Measurements from ENCODE around the gene LCN2. TPM values are rescaled to one million over a fixed set of nuclear protein-coding genes. Genes with fewer than 3 reads are reported as not detected.
"Not testable (repeated sequence)": the region's sequence is repeated elsewhere in the genome, so short reads cannot be mapped to it uniquely, and the experiment has no call there.

LCN2 gene
- total RNA-seq, 1 experiment from 2014 or later = not detected

GRCh38 chr9:128127990-128128835 lies 21.0 kb upstream of the LCN2 start:
- DNase-seq (ENCODE audit: low read depth) = peak; percentile 90

- DNase-seq (ENCODE audit: low read depth) = no peak
Measured at GRCh38 chr9:128128836-128129590, 20.2 kb upstream of the LCN2 start.

GRCh38 chr9:128129976-128130590 lies 19.2 kb upstream of the LCN2 start:
- DNase-seq (ENCODE audit: low read depth) = not testable (repeated sequence)

- not testable (repeated sequence) for DNase-seq (ENCODE audit: low read depth)
Measured at GRCh38 chr9:128130651-128131050, 18.6 kb upstream of the LCN2 start.

DNA sequence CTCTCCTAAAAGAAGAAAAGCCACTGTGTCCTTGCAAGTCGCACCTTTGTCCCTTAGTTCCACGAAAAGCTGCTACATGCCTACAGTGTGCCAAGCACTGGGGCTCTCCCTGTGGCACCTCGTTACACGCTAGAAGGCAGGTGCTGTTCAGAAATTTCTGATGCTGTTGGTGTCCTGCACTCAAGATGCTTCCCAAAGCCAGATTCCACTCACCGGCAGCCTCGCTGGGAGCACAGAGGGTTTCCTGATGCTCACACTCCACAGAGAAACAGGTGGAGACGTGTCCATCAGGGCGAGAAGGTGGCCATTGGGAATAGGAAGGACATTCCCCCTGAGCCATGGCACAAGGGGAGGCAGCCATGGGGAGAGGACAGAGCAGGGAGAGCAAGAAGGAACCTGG lies 17.9 kb upstream of the LCN2 start:
- DNase-seq (ENCODE audit: low read depth) = not testable (repeated sequence)

DNA sequence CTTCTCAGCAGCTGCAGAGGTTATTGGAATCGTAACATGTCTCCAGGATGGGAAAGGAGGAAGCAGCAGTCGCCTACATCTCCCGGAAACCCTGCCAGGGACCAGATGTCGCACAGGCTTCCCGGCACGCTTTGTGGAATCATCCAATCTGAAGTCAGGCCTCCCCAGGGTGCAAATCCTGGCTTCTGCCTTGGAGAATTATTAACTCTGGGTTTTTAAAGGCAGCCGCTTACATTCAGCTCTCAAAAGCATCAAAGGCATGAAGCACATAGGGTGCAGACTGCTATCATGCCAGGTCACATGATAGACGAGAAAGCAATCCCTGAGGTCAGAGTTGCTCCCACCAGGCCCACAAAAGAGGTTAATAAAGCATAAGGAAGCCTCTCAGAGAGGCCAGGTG lies 17.1 kb upstream of the LCN2 start:
- not testable (repeated sequence) for DNase-seq (ENCODE audit: low read depth)

GRCh38 chr9:128135561-128135960 lies 13.7 kb upstream of the LCN2 start:
- not testable (repeated sequence) for DNase-seq (ENCODE audit: low read depth)

GRCh38 chr9:128136816-128137793 lies 12.1 kb upstream of the LCN2 start:
- DNase-seq (ENCODE audit: low read depth) = peak; percentile 92

- DNase-seq (ENCODE audit: low read depth) = no peak
Measured at GRCh38 chr9:128138001-128138400, 11.3 kb upstream of the LCN2 start.

DNA sequence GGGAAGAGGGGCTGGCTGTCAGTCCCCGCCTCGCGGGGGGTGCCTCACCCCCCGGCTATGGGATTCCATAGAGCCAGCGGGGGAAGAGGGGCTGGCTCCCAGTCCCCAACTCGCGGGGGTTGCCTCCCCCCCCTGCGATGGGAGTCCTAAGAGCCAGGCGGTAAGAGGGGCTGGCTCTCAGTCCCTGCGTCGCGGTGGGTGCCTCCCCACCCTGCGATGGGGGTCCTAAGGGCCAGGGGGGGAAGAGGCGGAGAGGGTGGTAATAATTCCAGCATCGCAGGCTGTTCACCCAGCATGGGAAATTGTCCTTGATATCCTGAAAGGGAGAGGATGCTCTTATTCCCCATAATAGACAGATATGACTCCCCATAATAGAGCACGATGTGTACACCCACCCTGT lies 9.6 kb upstream of the LCN2 start:
- no peak for DNase-seq (ENCODE audit: low read depth)

DNA sequence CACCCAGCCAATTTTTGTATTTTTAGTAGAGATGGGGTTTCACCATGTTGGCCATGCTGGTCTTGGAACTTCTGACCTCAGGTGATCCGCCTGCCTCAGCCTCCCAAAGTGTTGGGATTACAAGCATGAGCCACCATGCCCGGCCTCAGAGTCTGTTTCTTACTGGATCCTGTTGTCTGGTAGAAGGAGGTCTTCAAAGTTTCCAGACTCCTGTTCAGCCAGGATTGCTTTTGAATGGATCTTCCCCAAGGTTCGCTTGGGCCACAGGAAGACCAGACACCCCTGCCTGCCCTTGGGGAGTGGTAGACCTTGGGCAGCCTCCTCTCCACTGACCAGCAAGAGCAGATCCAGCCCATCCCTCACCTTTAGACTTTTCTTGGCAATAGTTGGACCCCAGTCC lies 7.6 kb upstream of the LCN2 start:
- DNase-seq (ENCODE audit: low read depth) = no peak

- DNase-seq (ENCODE audit: low read depth) = no peak
Measured at GRCh38 chr9:128142061-128142460, 7.2 kb upstream of the LCN2 start.

DNA sequence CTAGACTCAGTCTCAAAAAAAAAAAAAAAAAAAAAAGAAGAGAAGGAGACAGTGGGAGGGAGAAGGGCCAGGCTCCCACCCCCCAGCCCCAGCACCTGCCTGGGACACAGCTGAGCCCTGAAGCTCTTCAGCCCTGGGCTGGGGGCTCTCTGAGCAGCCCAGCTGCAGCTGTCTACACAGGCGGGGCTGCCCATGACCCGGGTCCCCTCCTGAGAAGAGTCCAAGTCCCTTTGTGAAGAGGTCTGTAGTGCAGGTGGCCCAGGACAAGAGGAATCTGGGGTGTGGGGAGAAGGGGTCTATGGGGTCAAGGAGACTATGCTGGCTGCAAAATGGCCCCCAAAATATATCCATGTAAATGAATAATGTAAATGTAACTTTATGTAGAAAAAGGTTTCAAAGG lies 6.7 kb upstream of the LCN2 start:
- no peak for DNase-seq (ENCODE audit: low read depth)

GRCh38 chr9:128143525-128144238 lies 5.6 kb upstream of the LCN2 start:
- no peak for DNase-seq (ENCODE audit: low read depth)

GRCh38 chr9:128144239-128145181 lies 4.7 kb upstream of the LCN2 start:
- no peak for DNase-seq (ENCODE audit: low read depth)

GRCh38 chr9:128145536-128145935 lies 3.7 kb upstream of the LCN2 start:
- DNase-seq (ENCODE audit: low read depth) = no peak

DNA sequence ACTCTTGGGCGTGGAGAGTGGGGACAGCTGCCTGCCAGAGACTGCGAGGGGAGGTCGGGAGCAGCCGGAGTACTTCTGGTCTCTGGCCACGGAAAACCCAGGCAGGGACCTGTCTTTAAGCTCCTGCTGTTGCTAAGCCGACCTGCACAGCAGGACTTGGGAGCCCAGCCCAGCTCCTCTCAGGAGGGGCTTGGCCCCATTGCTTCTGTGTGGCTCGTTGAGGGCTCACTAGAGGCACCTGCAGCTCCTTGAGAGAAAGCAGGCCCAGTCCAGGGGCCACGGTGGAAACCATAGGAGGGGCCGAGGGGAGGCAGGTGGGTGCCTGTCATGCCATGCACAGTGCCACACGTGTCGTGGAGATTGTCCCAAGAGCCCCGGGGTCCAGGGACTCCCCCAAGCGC lies 3.3 kb upstream of the LCN2 start:
- DNase-seq (ENCODE audit: low read depth) = no peak

DNA sequence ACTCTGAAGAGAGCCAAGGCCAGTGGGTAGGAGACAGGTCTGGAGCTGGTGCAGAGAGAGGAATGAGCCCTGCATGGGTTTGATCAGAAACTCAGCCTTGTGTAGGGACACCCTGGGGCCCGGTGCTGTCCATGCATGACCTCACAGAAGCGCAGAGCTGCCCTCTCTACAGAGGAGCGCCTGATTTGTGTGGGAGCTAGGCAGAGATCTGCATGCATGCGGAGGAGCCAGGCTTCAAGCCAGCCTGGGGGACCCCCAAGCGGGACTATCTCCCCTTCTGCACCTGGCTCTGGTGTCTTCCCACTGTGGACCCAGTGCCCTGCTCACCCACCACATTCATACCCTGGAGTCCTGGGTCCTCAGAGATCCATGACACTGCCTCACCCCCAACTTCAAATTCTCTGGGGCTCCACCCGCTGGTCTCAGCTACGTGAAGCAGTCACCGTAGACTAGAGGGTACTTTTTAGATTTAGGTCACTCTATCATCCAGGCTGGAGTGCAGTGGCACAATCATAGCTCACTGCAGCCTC lies 2.6 kb upstream of the LCN2 start:
- no peak for DNase-seq (ENCODE audit: low read depth)

DNA sequence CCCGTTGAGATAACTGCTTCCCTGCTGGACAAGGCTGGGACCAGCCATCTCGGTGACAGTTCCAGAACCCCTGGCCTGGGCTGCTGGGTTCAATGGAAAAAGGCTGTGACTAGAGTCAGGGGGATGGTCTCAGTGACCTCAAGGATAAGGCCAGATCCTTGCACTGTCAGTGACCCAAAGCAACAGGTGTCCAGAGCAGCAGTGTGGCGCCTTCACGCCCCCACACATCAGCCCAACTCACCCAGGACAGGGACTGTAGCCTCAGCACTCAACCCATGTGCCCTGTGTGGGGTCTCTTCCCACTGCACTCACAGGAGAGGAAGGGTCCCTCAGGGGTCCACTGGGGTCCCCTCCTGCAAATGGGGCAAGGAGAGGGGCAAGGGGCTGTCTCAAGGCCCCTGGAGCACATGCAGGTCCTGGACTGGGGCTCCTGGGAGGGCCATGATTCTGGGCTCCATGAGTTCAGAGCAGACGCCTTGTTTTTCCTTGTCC lies 698 bp upstream of the LCN2 start:
- no peak for DNase-seq (ENCODE audit: low read depth)
